Endothelial cell of umbilical vein (primary cell): ENCODE data around the gene ELF4. TPM values are rescaled to one million over a fixed set of nuclear protein-coding genes. Genes with fewer than 3 reads are reported as not detected.

Experiments used
- BruUV-seq: library from RNA; stranded (reverse); fragments of 400-500 nt; replicated peaks from 2 replicates; lab custom pipeline; 2021; lab: Mats Ljungman, UMichigan
- CTCF ChIA-PET: fragments of 300-600, 350-600 bp; sonication (Branson Sonifier 250); formaldehyde crosslinking; loops from one replicate; lab custom pipeline; 2021; ENCODE audit warnings: antibody characterized with exemption, inconsistent platforms; lab: Charles Lee
- POLR2A ChIA-PET: fragments of 300-600, 350-600 bp; sonication (Branson Sonifier 250); formaldehyde crosslinking; loops from one replicate; lab custom pipeline; 2021; ENCODE audit warnings: antibody characterized with exemption, inconsistent platforms; lab: Charles Lee
- DNase-seq: peaks from one replicate; pipeline ENCODE4 v3.0.0-alpha.2; 2011; ENCODE audit warnings: low read depth, low spot score
- FAIRE-seq: peaks from 2 replicates; lab custom pipeline; 2011; peaks lifted over from hg19 to GRCh38; lab: Jason Lieb, UNC
- H2AFZ ChIP-seq: 2 replicates; pipeline ENCODE4 v1.6.0; 2012; ENCODE audit warnings: low read depth, low read length, control low read depth, inconsistent platforms
- H3K27ac ChIP-seq: 2 replicates; pipeline ENCODE4 v1.5.1; 2011; ENCODE audit warnings: low read depth, mild to moderate bottlenecking, control low read depth, low read length, moderate library complexity; ENCODE audit not compliant: insufficient read depth
- H3K27me3 ChIP-seq, 2 experiments: 2 replicates each; pipeline versions ENCODE4 v1.6.0 to v1.6.1; 2011; ENCODE audit warnings: low read length in 2 of 2, mixed read lengths in 1 of 2; ENCODE audit not compliant: control insufficient read depth in 2 of 2, insufficient read depth in 2 of 2
- H3K36me3 ChIP-seq, 2 experiments: 2 replicates in 1 of 2; 3 replicates in 1 of 2; pipeline ENCODE4 v1.5.1; 2011; ENCODE audit warnings: low read length in 2 of 2, mild to moderate bottlenecking in 1 of 2, moderate library complexity in 1 of 2; ENCODE audit not compliant: control insufficient read depth in 2 of 2, insufficient read depth in 2 of 2; ENCODE audit errors: extremely low read depth in 1 of 2
- H3K4me1 ChIP-seq: 3 replicates; pipeline ENCODE4 v1.5.1; 2011; ENCODE audit warnings: mild to moderate bottlenecking, low read length; ENCODE audit not compliant: control insufficient read depth, insufficient read depth; ENCODE audit errors: extremely low read depth
- H3K4me2 ChIP-seq: 2 replicates; pipeline ENCODE4 v1.6.1; 2011; ENCODE audit warnings: low read length, control low read depth, mixed read lengths; ENCODE audit not compliant: insufficient read depth
- H3K4me3 ChIP-seq, 3 experiments: fragments of 200-600 bp in 1 of 3; sonication (generic), shearing (Covaris generic) in 1 of 3; replicated peaks in 1 of 3; 2 replicates each; pipeline ENCODE4 v1.5.1; 2011 to 2016; ENCODE audit warnings: control low read depth in 3 of 3, low read length in 3 of 3, mild to moderate bottlenecking in 2 of 3, inconsistent platforms in 1 of 3, low read depth in 1 of 3, moderate library complexity in 1 of 3; ENCODE audit not compliant: insufficient read depth in 1 of 3
- H3K79me2 ChIP-seq: 2 replicates; pipeline ENCODE4 v1.6.0; 2012; ENCODE audit warnings: low read length, inconsistent platforms; ENCODE audit not compliant: control insufficient read depth, insufficient read depth
- H3K9ac ChIP-seq: replicated peaks from 2 replicates; pipeline ENCODE3; 2011; ENCODE audit warnings: low read length, control low read depth; ENCODE audit not compliant: insufficient read depth; ENCODE audit errors: extremely low read depth
- H3K9me1 ChIP-seq: replicated peaks from 3 replicates; pipeline ENCODE4 v1.6.0; 2011; ENCODE audit warnings: mild to moderate bottlenecking, low read length; ENCODE audit not compliant: control insufficient read depth, insufficient read depth; ENCODE audit errors: extremely low read depth
- H3K9me3 ChIP-seq: replicated peaks from 2 replicates; pipeline ENCODE4 v1.5.1; 2012; ENCODE audit warnings: low read length, inconsistent platforms; ENCODE audit not compliant: control insufficient read depth, insufficient read depth
- H4K20me1 ChIP-seq: replicated peaks from 2 replicates; pipeline ENCODE3; 2011; ENCODE audit warnings: mild to moderate bottlenecking, low read length; ENCODE audit not compliant: control insufficient read depth, insufficient read depth; ENCODE audit errors: extremely low read depth
- EZH2 ChIP-seq: IDR thresholded peaks from 2 replicates; pipeline ENCODE4 v1.6.1; 2012; ENCODE audit warnings: borderline replicate concordance, low read depth, mild to moderate bottlenecking, moderate library complexity, low read length, inconsistent platforms; ENCODE audit not compliant: severe bottlenecking
- FOS ChIP-seq: IDR thresholded peaks from 2 replicates; pipeline ENCODE4 v1.6.1; 2011; ENCODE audit warnings: mild to moderate bottlenecking, low read length, moderate library complexity, borderline replicate concordance; ENCODE audit not compliant: insufficient read depth
- GATA2 ChIP-seq: IDR thresholded peaks from 2 replicates; pipeline ENCODE4 v1.7.0; 2011; ENCODE audit warnings: low read depth, mild to moderate bottlenecking, moderate library complexity, mixed read lengths, low read length; ENCODE audit not compliant: insufficient read length, insufficient read depth
- JUN ChIP-seq: IDR thresholded peaks from 2 replicates; pipeline ENCODE4 v1.6.1; 2011; ENCODE audit warnings: borderline replicate concordance, low read depth; ENCODE audit not compliant: insufficient read length, insufficient read depth
- MYC ChIP-seq: IDR thresholded peaks from one replicate; pipeline ENCODE4 v1.6.1; 2011; ENCODE audit warnings: mild to moderate bottlenecking, low read depth, low read length
- POLR2A ChIP-seq: IDR thresholded peaks from 2 replicates; pipeline ENCODE4 v1.6.1; 2012; ENCODE audit warnings: low read depth, mild to moderate bottlenecking, control low read depth, low read length
- POLR2AphosphoS5 ChIP-seq: IDR thresholded peaks from 2 replicates; pipeline ENCODE4 v1.6.1; 2012; ENCODE audit warnings: low read depth, mild to moderate bottlenecking, control low read depth, low read length, moderate library complexity; ENCODE audit not compliant: insufficient read depth
- dilution Hi-C: fragments of 300-500 bp; cut with MboI; formaldehyde crosslinking; loops from one replicate; pipeline ENCODE4 v1.15.0; 2019; ENCODE audit warnings: low sequenced_read_pairs; ENCODE audit not compliant: extremely low pct_ligation_motif_present
- intact Hi-C: fragments of 100-400 bp; cut with micrococcal nuclease; formaldehyde crosslinking; loops from one replicate; pipeline ENCODE4 v1.10.0; 2022
- polyA plus RNA-seq, 4 experiments: library from polyadenylated mRNA; depleted of rRNA in 3 of 4; stranded (reverse) in 3 of 4; unstranded in 1 of 4; fragments of >200 nt; gene quantifications; 2 replicates each; pipeline versions ENCODE4 v1.2.1 to v1.2.3, GENCODE V29; 2011 to 2012; ENCODE audit warnings: missing spikeins in 1 of 4
- total RNA-seq: library from RNA; stranded (reverse); gene quantifications from 2 replicates; pipeline ENCODE4 v1.2.3, GENCODE V29; 2021
- TF ChIP-seq, protein P1 (sequence below), 2 donors: IDR thresholded peaks; 1 replicate in 1 of 2; 2 replicates in 1 of 2; pipeline ENCODE4 v1.5.1; 2011; ENCODE audit warnings: low read length in 2 of 2, mild to moderate bottlenecking in 2 of 2, moderate library complexity in 2 of 2, control low read depth in 1 of 2, inconsistent platforms in 1 of 2, low read depth in 1 of 2; ENCODE audit not compliant: insufficient read depth in 1 of 2; ENCODE audit errors: extremely low read depth in 1 of 2
- TF ChIP-seq, protein P2 (sequence below): IDR thresholded peaks from 2 replicates; pipeline ENCODE4 v1.6.1; 2011; ENCODE audit not compliant: insufficient read depth, insufficient read length

ELF4 gene
- total and polyA plus RNA-seq, 2 donors (not counting 3 experiments of a cell fraction or from before 2014, with no cell fraction given) = 31.9 to 33.4 TPM

DNA sequence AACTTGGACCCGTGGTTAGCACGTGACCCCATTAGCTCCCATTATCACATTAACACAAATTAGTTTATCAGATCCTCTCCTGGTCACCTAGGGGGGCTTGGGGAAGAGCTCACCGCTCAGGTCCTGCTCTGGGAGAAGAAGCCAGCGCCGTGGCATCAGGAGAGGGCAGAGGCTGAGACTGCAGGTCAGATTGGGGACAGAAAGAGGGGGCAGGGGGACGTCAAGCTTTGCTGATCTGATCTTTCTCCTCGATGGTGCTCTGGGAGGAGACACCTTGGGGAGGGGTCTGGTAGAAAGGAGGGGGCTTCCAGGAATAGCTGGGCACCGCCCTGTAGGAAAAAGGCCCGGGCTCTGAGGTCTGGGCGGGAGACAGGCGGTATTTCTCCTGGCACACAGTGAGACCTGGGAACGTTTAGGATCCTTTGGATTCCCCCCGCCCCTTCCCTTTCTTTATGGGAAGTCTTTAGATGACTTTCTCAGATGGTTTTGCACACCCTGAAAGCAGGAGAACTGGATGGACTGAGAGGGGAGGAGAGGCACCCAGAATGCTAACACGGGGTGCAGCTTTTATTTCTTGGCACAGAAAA is 9.1 kb upstream of the ELF4 start:
- DNase-seq (no peak), FAIRE-seq (no peak)
- CTCF ChIA-PET = interaction anchor here (0.8 to 5.7 kb wide), 8 partner anchors 9 to 59 kb away, joined by 3 to 65 read pairs (median 8); partner anchors contain the start of genes AIFM1 and ELF4
- H4K20me1 ChIP-seq = no peaks in the 10 kb centered on the region
- dilution Hi-C loops (no loop called here), intact Hi-C loops (no loop called here)
- H2AFZ ChIP-seq = no peak overlapping the region
- no peaks in the 10 kb centered on the region for H3K9me1 ChIP-seq
- H3K4me3 ChIP-seq = no peak overlapping the region
- peak overlapping the region; percentile 83 for H3K27ac ChIP-seq
- H3K4me1 ChIP-seq = peaks cover 34% of the 10 kb centered on the region
- BruUV-seq = no TSS peak
- H3K4me2 ChIP-seq = peak overlapping the region; percentile 4
- no peaks in the 10 kb centered on the region for H3K36me3 ChIP-seq
- POLR2A ChIA-PET = interaction anchor here (1.6 kb wide), 1 partner anchor 46 kb away, joined by 3 read pairs; the partner anchor contains the start of gene AIFM1
- no peaks in the 10 kb centered on the region for H3K79me2 ChIP-seq
- no peak for TF ChIP-seq POLR2AphosphoS5
- TF ChIP-seq, protein P1, sequence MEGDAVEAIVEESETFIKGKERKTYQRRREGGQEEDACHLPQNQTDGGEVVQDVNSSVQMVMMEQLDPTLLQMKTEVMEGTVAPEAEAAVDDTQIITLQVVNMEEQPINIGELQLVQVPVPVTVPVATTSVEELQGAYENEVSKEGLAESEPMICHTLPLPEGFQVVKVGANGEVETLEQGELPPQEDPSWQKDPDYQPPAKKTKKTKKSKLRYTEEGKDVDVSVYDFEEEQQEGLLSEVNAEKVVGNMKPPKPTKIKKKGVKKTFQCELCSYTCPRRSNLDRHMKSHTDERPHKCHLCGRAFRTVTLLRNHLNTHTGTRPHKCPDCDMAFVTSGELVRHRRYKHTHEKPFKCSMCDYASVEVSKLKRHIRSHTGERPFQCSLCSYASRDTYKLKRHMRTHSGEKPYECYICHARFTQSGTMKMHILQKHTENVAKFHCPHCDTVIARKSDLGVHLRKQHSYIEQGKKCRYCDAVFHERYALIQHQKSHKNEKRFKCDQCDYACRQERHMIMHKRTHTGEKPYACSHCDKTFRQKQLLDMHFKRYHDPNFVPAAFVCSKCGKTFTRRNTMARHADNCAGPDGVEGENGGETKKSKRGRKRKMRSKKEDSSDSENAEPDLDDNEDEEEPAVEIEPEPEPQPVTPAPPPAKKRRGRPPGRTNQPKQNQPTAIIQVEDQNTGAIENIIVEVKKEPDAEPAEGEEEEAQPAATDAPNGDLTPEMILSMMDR (IDR thresholded peaks at IDR 0.05; ENCODE audit: extremely low read depth in 1 of 2, insufficient read depth in 1 of 2, low read depth in 1 of 2, low read length in 2 of 2) = no peak
- no peak for TF ChIP-seq EZH2
- no peak for TF ChIP-seq MYC
- no peak for TF ChIP-seq GATA2
- no peak for TF ChIP-seq POLR2A
- TF ChIP-seq, protein P2, sequence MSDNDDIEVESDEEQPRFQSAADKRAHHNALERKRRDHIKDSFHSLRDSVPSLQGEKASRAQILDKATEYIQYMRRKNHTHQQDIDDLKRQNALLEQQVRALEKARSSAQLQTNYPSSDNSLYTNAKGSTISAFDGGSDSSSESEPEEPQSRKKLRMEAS = no peak
- TF ChIP-seq FOS = no peak
- TF ChIP-seq JUN = no peak
- H3K9ac ChIP-seq = no peak overlapping the region
- H3K9me3 ChIP-seq = no peaks in the 10 kb centered on the region
- no peaks in the 10 kb centered on the region for H3K27me3 ChIP-seq
